Measurements from ENCODE around the gene ZNF605.

DNA sequence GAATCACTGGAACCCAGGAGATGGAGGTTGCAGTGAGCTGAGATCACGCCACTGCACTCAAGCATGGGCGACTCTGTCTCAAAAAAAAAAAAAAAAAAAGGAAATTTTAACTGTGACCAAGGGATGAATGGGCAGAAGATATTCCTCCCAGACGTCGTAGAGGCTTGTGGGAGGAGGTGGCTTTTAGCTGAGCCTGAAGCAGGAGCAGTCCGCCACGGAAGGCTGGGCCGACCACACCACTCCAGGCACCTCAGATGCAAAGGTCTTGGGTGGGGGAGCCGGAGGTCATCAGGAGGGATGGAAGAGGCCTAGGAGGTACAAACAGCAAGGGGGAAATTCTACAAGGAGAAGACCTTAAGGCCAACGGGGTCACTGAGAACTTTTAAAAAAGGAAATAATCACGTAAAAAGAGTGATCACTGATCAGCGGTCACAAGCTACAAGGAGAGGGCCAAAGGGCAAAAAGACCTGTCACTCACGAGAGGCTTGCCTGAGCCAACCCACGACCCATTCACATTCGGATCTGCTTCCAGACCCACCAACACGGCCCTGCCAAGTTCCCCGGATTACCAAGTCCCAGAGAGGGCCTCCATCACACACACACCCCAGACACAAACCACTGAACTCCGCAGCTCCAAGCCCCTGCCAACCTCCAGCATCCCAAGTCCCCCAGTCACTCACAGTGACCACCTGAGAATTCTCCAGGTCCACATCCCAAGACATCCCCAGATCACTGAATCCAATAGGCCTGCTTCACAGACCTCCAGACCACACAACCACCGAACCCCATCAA, 3.5 kb downstream of the ZNF605 start:
- TF ChIP-seq FOXP2 (optimal IDR thresholded peaks at IDR 0.05; ENCODE audit: borderline replicate concordance, extremely low read depth, extremely low read length, insufficient read depth) (no peak), POLR2AphosphoS5 (IDR thresholded peaks at IDR 0.05; ENCODE audit: low read depth, low read length) (no peak), TAF1 (IDR thresholded peaks at IDR 0.05; ENCODE audit: borderline replicate concordance, insufficient read depth, low read length) (no peak), SIN3A (IDR thresholded peaks at IDR 0.05; ENCODE audit: borderline replicate concordance, insufficient read depth, low read length) (no peak)
- TF ChIP-seq, protein P1, sequence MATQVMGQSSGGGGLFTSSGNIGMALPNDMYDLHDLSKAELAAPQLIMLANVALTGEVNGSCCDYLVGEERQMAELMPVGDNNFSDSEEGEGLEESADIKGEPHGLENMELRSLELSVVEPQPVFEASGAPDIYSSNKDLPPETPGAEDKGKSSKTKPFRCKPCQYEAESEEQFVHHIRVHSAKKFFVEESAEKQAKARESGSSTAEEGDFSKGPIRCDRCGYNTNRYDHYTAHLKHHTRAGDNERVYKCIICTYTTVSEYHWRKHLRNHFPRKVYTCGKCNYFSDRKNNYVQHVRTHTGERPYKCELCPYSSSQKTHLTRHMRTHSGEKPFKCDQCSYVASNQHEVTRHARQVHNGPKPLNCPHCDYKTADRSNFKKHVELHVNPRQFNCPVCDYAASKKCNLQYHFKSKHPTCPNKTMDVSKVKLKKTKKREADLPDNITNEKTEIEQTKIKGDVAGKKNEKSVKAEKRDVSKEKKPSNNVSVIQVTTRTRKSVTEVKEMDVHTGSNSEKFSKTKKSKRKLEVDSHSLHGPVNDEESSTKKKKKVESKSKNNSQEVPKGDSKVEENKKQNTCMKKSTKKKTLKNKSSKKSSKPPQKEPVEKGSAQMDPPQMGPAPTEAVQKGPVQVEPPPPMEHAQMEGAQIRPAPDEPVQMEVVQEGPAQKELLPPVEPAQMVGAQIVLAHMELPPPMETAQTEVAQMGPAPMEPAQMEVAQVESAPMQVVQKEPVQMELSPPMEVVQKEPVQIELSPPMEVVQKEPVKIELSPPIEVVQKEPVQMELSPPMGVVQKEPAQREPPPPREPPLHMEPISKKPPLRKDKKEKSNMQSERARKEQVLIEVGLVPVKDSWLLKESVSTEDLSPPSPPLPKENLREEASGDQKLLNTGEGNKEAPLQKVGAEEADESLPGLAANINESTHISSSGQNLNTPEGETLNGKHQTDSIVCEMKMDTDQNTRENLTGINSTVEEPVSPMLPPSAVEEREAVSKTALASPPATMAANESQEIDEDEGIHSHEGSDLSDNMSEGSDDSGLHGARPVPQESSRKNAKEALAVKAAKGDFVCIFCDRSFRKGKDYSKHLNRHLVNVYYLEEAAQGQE (IDR thresholded peaks at IDR 0.05; ENCODE audit: insufficient read depth in 1 of 2, low read depth in 2 of 2, low read length in 2 of 2): no peak

Data from PFSK-1 (cell line).